H1 (cell line): ENCODE data around the gene SLC43A2. TPM values are rescaled to one million over a fixed set of nuclear protein-coding genes. Genes with fewer than 3 reads are reported as not detected.

Source experiments
- EZH2 ChIP-seq: fragments of 200-600 bp; sonication (generic); IDR thresholded peaks from 2 replicates; pipeline ENCODE4 v1.7.1; 2012; ENCODE audit warnings: low read depth, mild to moderate bottlenecking, moderate library complexity, low read length, inconsistent platforms; ENCODE audit not compliant: severe bottlenecking
- KDM4A ChIP-seq: IDR thresholded peaks from one replicate; pipeline ENCODE4 v1.7.1; 2012; ENCODE audit warnings: low read depth, mild to moderate bottlenecking, moderate library complexity, low read length, inconsistent platforms; ENCODE audit not compliant: severe bottlenecking
- PHF8 ChIP-seq: fragments of 200-600 bp; sonication (generic); conservative IDR thresholded peaks from 2 replicates; pipeline ENCODE4 v1.7.1; 2012; ENCODE audit warnings: low read depth, mild to moderate bottlenecking, inconsistent platforms, low read length, moderate library complexity
- POLR2A ChIP-seq, 2 experiments: IDR thresholded peaks; 1 replicate in 1 of 2; 2 replicates in 1 of 2; pipeline ENCODE4 v1.6.1; 2011; ENCODE audit warnings: low read depth in 2 of 2, low read length in 2 of 2, mild to moderate bottlenecking in 2 of 2; ENCODE audit errors: control extremely low read depth in 1 of 2
- POLR2AphosphoS5 ChIP-seq: IDR thresholded peaks from 2 replicates; pipeline ENCODE4 v1.6.1; 2011; ENCODE audit warnings: low read depth, low read length
- TAF7 ChIP-seq: optimal IDR thresholded peaks from 2 replicates; pipeline ENCODE3; 2011; ENCODE audit warnings: low read depth, mild to moderate bottlenecking, inconsistent platforms, low read length, moderate library complexity, borderline replicate concordance
- USF2 ChIP-seq: IDR thresholded peaks from 2 replicates; pipeline ENCODE4 v1.6.1; 2011; ENCODE audit warnings: low read length, improper control_type of control experiment
- polyA plus RNA-seq, 7 experiments: library from polyadenylated mRNA; depleted of rRNA in 3 of 7; stranded (reverse) in 5 of 7; unstranded in 2 of 7; fragments of >200 nt in 5 of 7; fragments of 200-250 nt in 2 of 7; gene quantifications; 1 replicate in 5 of 7; 2 replicates in 1 of 7; 4 replicates in 1 of 7; pipeline versions ENCODE4 v1.2.1 to v1.2.3, GENCODE V29; 2011 to 2013; ENCODE audit warnings: missing spikeins in 2 of 7, mixed read lengths in 2 of 7
- total RNA-seq: library from RNA; stranded (reverse); fragmentation: NEBNext Ultra II Directional; extraction: Animal tissue kit (Norgen Biotek cat#: 25700); gene quantifications from 2 replicates; pipeline ENCODE4 v1.2.1, GENCODE V29; 2021

SLC43A2 gene
- total and polyA plus RNA-seq, 2 of the 8 experiments (the other 6 are each of a cell fraction or from before 2014, with no cell fraction given) = 6.6 to 10.5 TPM

DNA sequence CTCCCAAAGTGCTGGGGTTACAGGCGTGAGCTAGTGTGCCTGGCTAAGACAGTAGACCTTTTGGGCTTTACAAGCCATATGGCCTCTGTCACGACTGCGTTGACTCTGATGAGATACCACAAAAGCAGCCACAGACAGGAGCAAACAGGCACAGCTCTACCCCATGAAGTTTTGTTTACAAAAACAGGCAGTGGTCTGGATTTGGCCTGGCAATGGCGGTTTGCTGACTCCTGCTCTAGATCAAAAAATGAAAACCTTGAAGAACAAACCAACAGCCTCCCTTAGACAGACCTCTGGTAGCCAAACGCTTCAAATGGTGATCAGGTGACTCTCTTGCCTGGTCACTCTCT lies 20.7 kb downstream of the SLC43A2 start (continued):
- TF ChIP-seq KDM4A (no peak), PHF8 (no peak), USF2 (no peak), EZH2 (no peak), POLR2A (IDR thresholded peaks at IDR 0.05; ENCODE audit: control extremely low read depth in 1 of 2, low read depth in 2 of 2, low read length in 2 of 2) (no peak), TAF7 (no peak), POLR2AphosphoS5 (no peak)
- TF ChIP-seq, all 59 proteins: peak for 0
